ENCODE data around the gene SLC38A7.

Gene SLC38A7

GRCh38 chr16:58620396-58620795, 64.2 kb downstream of the SLC38A7 start:
- no peaks in the 10 kb centered on the region for H3K9me3 ChIP-seq
- no peak for DNase-seq
- no peaks in the 10 kb centered on the region for H3K4me1 ChIP-seq
- no peak overlapping the region for H3K4me3 ChIP-seq (ENCODE audit: low read depth, low read length)
- peaks cover 80% of the 10 kb centered on the region for H3K36me3 ChIP-seq
- no peaks in the 10 kb centered on the region for H3K27me3 ChIP-seq
- TF ChIP-seq, protein P1, sequence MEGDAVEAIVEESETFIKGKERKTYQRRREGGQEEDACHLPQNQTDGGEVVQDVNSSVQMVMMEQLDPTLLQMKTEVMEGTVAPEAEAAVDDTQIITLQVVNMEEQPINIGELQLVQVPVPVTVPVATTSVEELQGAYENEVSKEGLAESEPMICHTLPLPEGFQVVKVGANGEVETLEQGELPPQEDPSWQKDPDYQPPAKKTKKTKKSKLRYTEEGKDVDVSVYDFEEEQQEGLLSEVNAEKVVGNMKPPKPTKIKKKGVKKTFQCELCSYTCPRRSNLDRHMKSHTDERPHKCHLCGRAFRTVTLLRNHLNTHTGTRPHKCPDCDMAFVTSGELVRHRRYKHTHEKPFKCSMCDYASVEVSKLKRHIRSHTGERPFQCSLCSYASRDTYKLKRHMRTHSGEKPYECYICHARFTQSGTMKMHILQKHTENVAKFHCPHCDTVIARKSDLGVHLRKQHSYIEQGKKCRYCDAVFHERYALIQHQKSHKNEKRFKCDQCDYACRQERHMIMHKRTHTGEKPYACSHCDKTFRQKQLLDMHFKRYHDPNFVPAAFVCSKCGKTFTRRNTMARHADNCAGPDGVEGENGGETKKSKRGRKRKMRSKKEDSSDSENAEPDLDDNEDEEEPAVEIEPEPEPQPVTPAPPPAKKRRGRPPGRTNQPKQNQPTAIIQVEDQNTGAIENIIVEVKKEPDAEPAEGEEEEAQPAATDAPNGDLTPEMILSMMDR (IDR thresholded peaks at IDR 0.05; ENCODE audit: low read depth, low read length) = no peak

GRCh38 chr16:58615280-58615679, 69.3 kb downstream of the SLC38A7 start:
- H3K4me3 ChIP-seq (ENCODE audit: low read depth, low read length) = no peak overlapping the region
- no peaks in the 10 kb centered on the region for H3K27me3 ChIP-seq
- H3K36me3 ChIP-seq = peaks cover 62% of the 10 kb centered on the region
- TF ChIP-seq, protein P1 (IDR thresholded peaks at IDR 0.05; ENCODE audit: low read depth, low read length) = no peak
- DNase-seq = no peak
- H3K9me3 ChIP-seq = no peaks in the 10 kb centered on the region
- no peaks in the 10 kb centered on the region for H3K4me1 ChIP-seq
